ENCODE data around the gene PSMD3. TPM values are rescaled to one million over a fixed set of nuclear protein-coding genes. Genes with fewer than 3 reads are reported as not detected.

PSMD3 gene
- total RNA-seq, 4 donors from 2014 or later = 62.0 to 158 (median 84.7) TPM

GRCh38 chr17:39938140-39938869 lies 42.3 kb upstream of the PSMD3 start:
- Histone ChIP-seq H3K27me3 (no peaks in the 10 kb centered on the region), H3K4me1 (no peaks in the 10 kb centered on the region), H3K27ac (no peak overlapping the region), H3K36me3 (no peaks in the 10 kb centered on the region), H3K4me3 (no peak overlapping the region), H3K9me3 (no peaks in the 10 kb centered on the region)
- TF ChIP-seq POLR2A (IDR thresholded peaks at IDR 0.05) (no peak), CTCF (IDR thresholded peaks at IDR 0.05) (no peak)
- no peak for DNase-seq
- intact Hi-C loops (cut with DNase I; ENCODE audit: low total_unique reads) = no loop called here

GRCh38 chr17:39939106-39939505 lies 41.5 kb upstream of the PSMD3 start:
- Histone ChIP-seq H3K27ac (peak overlapping the region; percentile 74 to 87), H3K36me3 (no peaks in the 10 kb centered on the region), H3K9me3 (no peaks in the 10 kb centered on the region), H3K27me3 (no peaks in the 10 kb centered on the region), H3K4me3 (no peak overlapping the region), H3K4me1 (no peaks in the 10 kb centered on the region)
- DNase-seq = no peak
- intact Hi-C loops (cut with DNase I; ENCODE audit: low total_unique reads) = no loop called here
- no peak for TF ChIP-seq CTCF (IDR thresholded peaks at IDR 0.05)
- TF ChIP-seq POLR2A (IDR thresholded peaks at IDR 0.05) = no peak

GRCh38 chr17:39939588-39940419 lies 40.8 kb upstream of the PSMD3 start:
- intact Hi-C loops (cut with DNase I; ENCODE audit: low total_unique reads) = no loop called here
- Histone ChIP-seq H3K27ac (peak overlapping the region; percentile 74 to 87), H3K4me1 (no peaks in the 10 kb centered on the region), H3K4me3 (no peak overlapping the region), H3K36me3 (no peaks in the 10 kb centered on the region), H3K9me3 (no peaks in the 10 kb centered on the region), H3K27me3 (no peaks in the 10 kb centered on the region)
- TF ChIP-seq CTCF (IDR thresholded peaks at IDR 0.05) = peak; percentile 29 to 46 (median 34)
- no peak for TF ChIP-seq POLR2A (IDR thresholded peaks at IDR 0.05)
- DNase-seq = peak; percentile 46 to 81

GRCh38 chr17:39943702-39944392 lies 36.8 kb upstream of the PSMD3 start:
- no peak for DNase-seq
- TF ChIP-seq CTCF (IDR thresholded peaks at IDR 0.05) (no peak), POLR2A (IDR thresholded peaks at IDR 0.05) (no peak)
- H3K27me3 ChIP-seq = no peaks in the 10 kb centered on the region
- no peaks in the 10 kb centered on the region for H3K4me1 ChIP-seq
- H3K36me3 ChIP-seq = no peaks in the 10 kb centered on the region
- no peak overlapping the region for H3K4me3 ChIP-seq
- intact Hi-C loops (cut with DNase I; ENCODE audit: low total_unique reads) = no loop called here
- H3K27ac ChIP-seq = no peak overlapping the region
- no peaks in the 10 kb centered on the region for H3K9me3 ChIP-seq

- DNase-seq = no peak
- TF ChIP-seq POLR2A (IDR thresholded peaks at IDR 0.05) (no peak), CTCF (IDR thresholded peaks at IDR 0.05) (no peak)
- no peaks in the 10 kb centered on the region for H3K9me3 ChIP-seq
- H3K4me3 ChIP-seq = no peak overlapping the region
- H3K4me1 ChIP-seq = no peaks in the 10 kb centered on the region
- no peaks in the 10 kb centered on the region for H3K27me3 ChIP-seq
- intact Hi-C loops (cut with DNase I; ENCODE audit: low total_unique reads) = no loop called here
- no peak overlapping the region for H3K27ac ChIP-seq
- no peaks in the 10 kb centered on the region for H3K36me3 ChIP-seq
These were observed 36.3 kb upstream of the PSMD3 start for GRCh38 chr17:39944393-39944711.
